Epithelial cell of esophagus (primary cell): Measurements from ENCODE around the gene PIK3C2G.

ENCODE experiments used
- DNase-seq: peaks from one replicate; pipeline ENCODE4 v3.0.0; 2010; ENCODE audit warnings: low read depth
- H3K4me3 ChIP-seq: 2 replicates; pipeline ENCODE4 v1.5.1; 2011; ENCODE audit warnings: mild to moderate bottlenecking, low read length, control low read depth
- CTCF ChIP-seq: IDR thresholded peaks from 2 replicates; pipeline ENCODE4 v1.5.1; 2011; ENCODE audit warnings: low read depth, mild to moderate bottlenecking, low read length, control low read depth, inconsistent platforms; ENCODE audit not compliant: insufficient read depth; ENCODE audit errors: missing control alignments

PIK3C2G gene

GRCh38 chr12:18332173-18332572 is 70.9 kb downstream of the PIK3C2G start:
- DNase-seq = peak; percentile 29
- H3K4me3 ChIP-seq = no peak overlapping the region
- TF ChIP-seq CTCF = no peak

- TF ChIP-seq CTCF = no peak
- DNase-seq = no peak
- no peak overlapping the region for H3K4me3 ChIP-seq
Measured at GRCh38 chr12:18339633-18340032, 78.3 kb downstream of the PIK3C2G start.

- no peak overlapping the region for H3K4me3 ChIP-seq
- no peak for TF ChIP-seq CTCF
- no peak for DNase-seq
Measured at GRCh38 chr12:18340186-18340585, 78.9 kb downstream of the PIK3C2G start.

- H3K4me3 ChIP-seq = no peak overlapping the region
- DNase-seq = no peak
- no peak for TF ChIP-seq CTCF
Measured at GRCh38 chr12:18340786-18341185, 79.5 kb downstream of the PIK3C2G start.

GRCh38 chr12:18343708-18344107 is 82.4 kb downstream of the PIK3C2G start:
- DNase-seq = no peak
- no peak overlapping the region for H3K4me3 ChIP-seq
- no peak for TF ChIP-seq CTCF

GRCh38 chr12:18345021-18345735 is 83.9 kb downstream of the PIK3C2G start:
- TF ChIP-seq CTCF = no peak
- DNase-seq = no peak
- H3K4me3 ChIP-seq = no peak overlapping the region

GRCh38 chr12:18352312-18352711 is 91.0 kb downstream of the PIK3C2G start:
- no peak for DNase-seq
- TF ChIP-seq CTCF = no peak
- no peak overlapping the region for H3K4me3 ChIP-seq
